ENCODE data around the gene ZNF148.

Gene ZNF148

GRCh38 chr3:125331243-125331642, 43.9 kb downstream of the ZNF148 start:
- DNase-seq (ENCODE audit: low read depth in 2 of 2), result no peak

DNA sequence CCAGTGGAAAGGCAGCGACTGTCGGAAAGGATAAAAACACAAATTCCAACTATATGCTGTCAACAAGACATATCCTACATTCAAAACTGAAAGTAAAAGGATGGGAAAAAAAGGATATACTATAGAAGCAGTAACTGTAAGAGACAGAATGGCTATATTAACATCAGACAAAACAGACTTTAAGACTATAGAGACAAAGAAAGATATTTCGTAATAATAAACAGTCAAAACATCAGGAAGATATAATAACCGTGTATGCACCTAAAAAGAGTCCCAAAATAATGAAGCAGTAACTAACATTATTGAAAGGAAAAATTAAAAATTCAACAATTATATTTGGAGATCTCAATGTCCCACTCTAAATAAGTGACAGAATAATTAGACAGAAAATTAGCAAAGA, 48.2 kb downstream of the ZNF148 start:
- DNase-seq (ENCODE audit: low read depth in 2 of 2), result no peak

GRCh38 chr3:125325746-125326145, 49.4 kb downstream of the ZNF148 start:
- no peak for DNase-seq (ENCODE audit: low read depth in 2 of 2)

DNA sequence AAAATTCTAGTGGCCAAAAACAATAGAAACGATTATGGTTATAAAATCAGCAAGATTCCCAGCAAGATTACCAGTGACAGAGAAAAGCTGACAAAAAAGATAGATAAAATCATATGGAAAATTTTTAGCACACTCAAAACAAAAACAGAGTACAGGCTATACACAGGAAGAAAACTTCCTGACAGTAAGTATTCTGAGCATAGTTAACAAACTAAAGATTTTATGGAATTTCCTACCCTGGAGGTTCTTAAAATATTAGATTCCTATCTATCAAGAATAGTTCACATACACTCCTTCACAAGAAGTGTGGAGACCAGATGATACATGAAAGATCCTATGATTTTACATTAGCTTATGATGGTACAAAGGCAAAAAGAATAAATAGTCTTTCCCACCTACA, 50.8 kb downstream of the ZNF148 start:
- DNase-seq (ENCODE audit: low read depth in 2 of 2), result no peak

GRCh38 chr3:125322917-125323316, 52.2 kb downstream of the ZNF148 start:
- no peak for DNase-seq (ENCODE audit: low read depth in 2 of 2)

DNA sequence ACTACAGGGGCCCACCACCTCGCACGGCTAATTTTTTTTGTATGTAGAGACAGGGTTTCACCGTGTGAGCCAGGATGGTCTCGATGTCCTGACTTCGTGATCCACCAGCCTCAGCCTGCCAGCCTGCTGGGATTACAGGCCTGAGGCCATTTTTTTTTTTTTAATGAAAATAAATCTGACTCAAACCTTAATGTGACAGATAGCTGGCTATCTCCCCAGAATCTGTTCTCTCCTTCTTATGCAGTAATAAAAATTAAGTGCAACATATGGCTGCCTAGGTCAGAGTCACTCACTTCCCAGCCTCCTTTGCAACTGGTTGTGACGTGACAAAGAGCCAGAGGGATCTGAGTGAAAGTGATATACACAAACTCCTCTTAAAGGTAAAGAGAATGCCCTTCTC, 53.0 kb downstream of the ZNF148 start:
- no peak for DNase-seq (ENCODE audit: low read depth in 2 of 2)

GRCh38 chr3:125319765-125320164, 55.4 kb downstream of the ZNF148 start:
- DNase-seq (ENCODE audit: low read depth in 2 of 2), result no peak

- DNase-seq (ENCODE audit: low read depth in 2 of 2), result no peak
Measured at GRCh38 chr3:125318871-125319270, 56.3 kb downstream of the ZNF148 start.

DNA sequence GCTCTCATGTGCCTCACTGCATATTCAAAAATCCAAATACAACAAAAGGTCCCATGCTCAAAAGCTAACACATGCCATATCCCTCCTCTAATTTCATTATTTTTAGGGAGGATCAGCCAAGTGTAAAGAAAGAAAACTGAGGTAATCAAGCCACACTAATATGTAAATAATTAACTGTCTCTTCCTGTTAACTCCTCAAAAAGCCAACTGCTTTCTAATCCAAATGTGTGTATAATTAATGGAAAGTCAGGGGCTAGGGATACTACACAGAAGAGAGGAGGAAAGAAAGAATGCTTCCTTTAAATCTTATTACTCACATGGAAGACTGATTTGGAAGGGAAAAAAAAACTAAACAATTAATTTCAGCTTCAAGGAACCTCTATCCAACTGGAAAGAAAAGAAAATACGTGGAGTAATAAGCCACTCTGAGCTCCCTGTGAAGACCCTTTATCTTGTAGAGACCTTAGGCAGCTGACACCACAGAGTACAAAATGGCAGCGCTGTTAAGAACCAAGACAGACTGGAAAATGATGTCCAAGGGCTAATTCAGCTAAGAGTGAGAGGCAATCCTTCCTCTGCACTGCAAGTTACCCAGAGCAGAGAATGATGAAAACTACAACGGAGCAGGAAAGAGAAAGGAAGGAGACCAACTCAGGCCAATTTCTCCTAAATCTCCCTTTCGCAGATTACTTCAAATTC, 56.8 kb downstream of the ZNF148 start:
- DNase-seq (ENCODE audit: low read depth in 2 of 2), result no peak

DNA sequence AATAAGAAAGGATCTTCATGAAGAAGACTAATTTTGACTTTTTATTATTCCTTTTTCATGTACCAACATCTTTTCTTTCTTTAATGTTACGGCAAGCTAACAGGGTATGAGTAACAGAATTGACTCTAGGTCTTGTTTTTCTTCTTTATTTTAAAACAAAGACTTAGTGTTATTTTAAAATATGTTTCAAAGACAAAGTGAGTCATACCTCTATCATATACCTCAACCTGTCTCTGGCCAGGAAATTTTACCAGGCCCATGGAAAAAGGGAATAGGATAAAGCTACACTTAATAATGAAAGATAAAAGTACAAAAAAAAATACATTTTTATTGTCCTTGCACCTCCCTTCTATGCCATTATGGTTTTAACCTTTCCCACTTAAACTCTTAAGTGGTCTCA, 57.4 kb downstream of the ZNF148 start:
- DNase-seq (ENCODE audit: low read depth in 2 of 2), result no peak

GRCh38 chr3:125316949-125317348, 58.2 kb downstream of the ZNF148 start:
- DNase-seq (ENCODE audit: low read depth in 2 of 2), result no peak

DNA sequence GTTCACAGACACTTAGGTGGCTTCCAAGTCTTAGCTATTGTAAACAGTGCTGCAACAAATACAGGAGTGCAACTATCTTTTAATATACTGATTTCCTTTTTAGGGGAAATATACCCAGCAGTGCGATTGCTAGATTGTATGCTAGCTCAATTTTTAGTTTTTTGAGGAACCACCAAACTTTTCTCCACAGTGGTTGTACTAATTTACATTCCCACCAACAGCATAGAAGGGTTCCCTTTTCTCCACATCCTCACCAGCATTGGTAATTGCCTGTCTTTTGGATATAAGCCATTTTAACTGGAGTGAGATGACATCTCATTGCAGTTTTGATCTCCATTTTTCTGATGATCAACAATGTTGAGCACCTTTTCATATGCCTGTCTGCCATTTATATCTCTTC, 58.9 kb downstream of the ZNF148 start:
- DNase-seq (ENCODE audit: low read depth in 2 of 2), result no peak

GRCh38 chr3:125313060-125313635, 62.0 kb downstream of the ZNF148 start:
- DNase-seq (ENCODE audit: low read depth in 2 of 2), result no peak

- peak; percentile 39 to 43 for DNase-seq (ENCODE audit: low read depth in 2 of 2)
Measured at GRCh38 chr3:125310623-125311081, 64.5 kb downstream of the ZNF148 start.

- DNase-seq (ENCODE audit: low read depth in 2 of 2), result no peak
Measured at GRCh38 chr3:125309476-125309875, 65.6 kb downstream of the ZNF148 start.

GRCh38 chr3:125306620-125307019, 68.5 kb downstream of the ZNF148 start:
- no peak for DNase-seq (ENCODE audit: low read depth in 2 of 2)

DNA sequence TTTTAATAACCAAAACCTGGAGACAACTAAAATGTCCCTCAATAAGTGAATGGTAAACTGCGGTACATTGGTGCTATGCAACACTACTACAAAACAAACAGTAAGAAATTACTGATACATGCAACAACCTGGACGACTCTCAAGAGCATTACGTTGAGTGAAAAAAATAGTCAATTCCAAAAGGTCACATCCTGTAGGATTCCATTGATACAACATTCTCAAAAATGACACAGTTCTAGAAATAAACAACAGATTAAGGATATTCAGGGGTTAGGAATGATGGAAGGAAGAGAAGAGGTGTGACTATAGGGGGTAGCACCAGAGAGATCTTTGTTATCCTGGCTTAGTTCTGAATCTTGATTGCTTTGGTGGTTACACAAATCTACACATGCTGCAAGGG, 72.2 kb downstream of the ZNF148 start:
- no peak for DNase-seq (ENCODE audit: low read depth in 2 of 2)

DNA sequence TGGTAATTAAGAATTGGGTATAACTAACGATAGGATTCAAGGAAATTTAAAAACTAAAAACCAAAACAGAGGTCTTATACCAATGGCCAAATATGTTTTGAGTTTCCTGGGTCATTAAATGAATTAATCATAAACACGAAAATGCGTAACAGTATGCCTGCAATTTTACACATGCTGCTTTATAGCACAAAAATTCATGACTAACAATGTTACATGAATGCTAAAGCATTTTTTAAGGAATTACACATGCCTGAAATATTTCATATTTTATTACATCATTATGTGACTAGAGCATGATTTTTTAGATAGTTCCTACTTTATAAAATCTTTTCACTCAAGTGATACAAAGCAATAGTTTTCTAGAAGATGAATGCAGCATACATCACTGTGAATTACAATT, 74.7 kb downstream of the ZNF148 start:
- DNase-seq (ENCODE audit: low read depth in 2 of 2), result no peak

DNA sequence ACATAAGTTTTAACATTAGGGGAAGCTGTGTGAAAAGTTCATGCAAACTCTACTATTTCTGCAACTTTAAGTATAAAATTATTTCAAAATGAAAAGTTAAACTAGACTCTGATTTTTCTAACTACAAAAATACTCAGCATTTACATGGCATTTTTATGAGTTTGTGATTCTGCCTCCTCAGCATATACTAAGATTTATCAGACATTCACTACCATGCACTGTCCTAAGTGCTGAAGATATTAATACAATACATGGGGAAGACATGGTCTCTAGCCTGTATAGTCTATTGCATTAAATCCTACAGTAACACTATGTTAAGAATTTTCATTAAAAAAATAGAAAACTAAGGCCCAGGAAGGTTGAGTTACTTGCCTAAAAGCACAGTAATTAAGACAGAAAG, 80.7 kb downstream of the ZNF148 start:
- no peak for DNase-seq (ENCODE audit: low read depth in 2 of 2)

DNA sequence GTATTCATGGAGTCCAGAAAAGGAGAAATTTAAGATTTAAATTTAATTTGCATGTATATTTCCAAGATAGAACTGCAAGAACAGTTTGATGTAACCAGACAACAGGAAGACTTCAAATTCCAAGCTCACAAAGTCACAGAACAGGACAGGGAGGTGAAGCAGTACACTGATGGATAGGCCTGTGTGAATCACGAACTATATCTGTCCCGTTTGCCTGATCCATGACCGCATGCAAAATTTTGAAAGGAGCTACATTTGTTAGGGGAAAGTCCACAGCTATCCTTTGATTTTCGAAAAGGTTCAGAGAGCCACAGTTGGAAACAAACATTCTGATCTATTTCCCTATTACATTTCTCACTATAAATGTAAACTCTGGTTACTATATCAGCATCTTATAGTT, 83.1 kb downstream of the ZNF148 start:
- DNase-seq (ENCODE audit: low read depth in 2 of 2), result no peak

DNA sequence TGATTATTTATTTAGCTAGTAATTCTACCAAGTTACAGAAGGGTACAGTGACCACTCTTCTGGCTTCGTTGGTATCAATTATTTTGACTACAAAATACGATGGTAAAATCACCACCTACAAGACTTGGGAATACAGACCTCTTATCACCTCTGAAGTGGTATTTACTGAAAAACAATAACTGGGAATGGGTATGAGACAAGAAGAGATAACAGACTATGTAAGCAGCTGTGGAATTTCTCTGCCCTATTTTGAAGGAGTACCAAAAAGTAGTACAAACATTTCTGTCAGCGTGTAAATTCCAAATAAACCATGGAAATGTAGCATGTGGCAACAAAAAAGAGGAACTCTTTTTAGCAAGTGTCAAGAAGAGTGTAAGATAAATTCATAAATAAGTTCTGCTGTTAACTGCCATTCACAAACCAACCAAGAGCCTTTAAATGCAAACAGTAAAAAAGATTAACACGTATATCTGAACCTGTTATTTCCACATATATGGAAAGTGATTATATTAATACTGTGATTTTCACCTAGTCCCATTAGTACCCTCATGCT, 85.6 kb downstream of the ZNF148 start:
- DNase-seq (ENCODE audit: low read depth in 2 of 2), result no peak

- no peak for DNase-seq (ENCODE audit: low read depth in 2 of 2)
Measured at GRCh38 chr3:125287248-125287647, 87.9 kb downstream of the ZNF148 start.

- DNase-seq (ENCODE audit: low read depth in 2 of 2), result no peak
Measured at GRCh38 chr3:125281381-125281780, 93.7 kb downstream of the ZNF148 start.

Data from stimulated activated CD8-positive, alpha-beta memory T cell treated with anti-CD3 and anti-CD28 coated beads, Interleukin-15, amount 100 ng/mL, for 48 hours (primary cell).